Inflammatory macrophage treated with lipopolysaccharide for 1 hour (primary cell): Measurements from ENCODE around the gene LIMS2.

Source experiments
- DNase-seq, 2 donors: peaks; one replicate each; pipeline ENCODE4 v3.0.0-alpha.2; 2020 to 2022

The LIMS2 gene, protein sequence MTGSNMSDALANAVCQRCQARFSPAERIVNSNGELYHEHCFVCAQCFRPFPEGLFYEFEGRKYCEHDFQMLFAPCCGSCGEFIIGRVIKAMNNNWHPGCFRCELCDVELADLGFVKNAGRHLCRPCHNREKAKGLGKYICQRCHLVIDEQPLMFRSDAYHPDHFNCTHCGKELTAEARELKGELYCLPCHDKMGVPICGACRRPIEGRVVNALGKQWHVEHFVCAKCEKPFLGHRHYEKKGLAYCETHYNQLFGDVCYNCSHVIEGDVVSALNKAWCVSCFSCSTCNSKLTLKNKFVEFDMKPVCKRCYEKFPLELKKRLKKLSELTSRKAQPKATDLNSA

DNA sequence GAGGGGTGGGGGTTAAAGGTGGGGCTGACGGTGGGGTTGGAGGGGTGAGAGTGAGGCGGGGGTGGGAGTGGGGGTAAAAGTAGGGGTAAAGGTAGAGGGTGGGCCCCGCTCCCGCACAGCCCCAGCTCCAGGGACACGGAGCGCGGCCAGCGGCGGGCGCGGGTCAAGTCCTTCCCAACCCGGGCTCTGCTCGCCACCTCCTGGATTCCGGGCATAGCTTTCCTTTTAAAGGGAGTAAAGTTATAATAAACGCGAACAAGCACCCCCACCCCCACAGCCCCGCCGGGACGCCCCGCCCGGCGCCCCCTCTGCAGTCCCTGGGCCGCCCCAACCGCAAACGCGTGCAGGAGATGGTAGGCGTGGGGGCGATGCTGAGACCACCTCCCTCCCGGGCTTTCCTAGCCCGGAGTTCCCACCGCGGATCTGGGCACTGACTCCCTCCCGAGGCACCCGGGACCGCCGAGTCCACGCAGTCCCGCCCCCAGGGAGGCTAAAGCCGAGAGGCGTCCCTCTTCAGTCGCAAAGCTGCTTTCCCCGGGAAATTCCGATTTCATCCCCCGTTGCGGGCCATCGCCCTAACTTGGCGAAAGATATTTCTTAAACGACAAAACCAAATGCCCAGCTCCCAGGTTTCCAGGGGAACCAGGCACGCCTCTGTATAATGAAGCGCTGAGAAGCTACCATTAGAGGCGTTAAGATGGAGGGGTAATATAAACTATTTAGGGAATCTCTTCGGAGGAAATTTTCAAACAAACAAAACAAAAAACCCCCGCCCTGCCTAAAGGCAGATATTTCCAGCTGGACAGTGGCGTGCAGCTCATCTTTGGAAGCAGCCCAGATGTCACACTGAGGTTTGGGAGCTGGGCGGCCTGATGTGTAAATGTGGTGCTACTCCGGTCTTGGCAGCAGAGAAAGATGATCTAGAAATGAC lies at the start of gene LIMS2:
LIMS2 (minus strand) TSS at position 200 of the 931 bp plus-strand sequence. CDS start 506 bp downstream, outside the sequence.
- peak; percentile 82 to 93 for DNase-seq

DNA sequence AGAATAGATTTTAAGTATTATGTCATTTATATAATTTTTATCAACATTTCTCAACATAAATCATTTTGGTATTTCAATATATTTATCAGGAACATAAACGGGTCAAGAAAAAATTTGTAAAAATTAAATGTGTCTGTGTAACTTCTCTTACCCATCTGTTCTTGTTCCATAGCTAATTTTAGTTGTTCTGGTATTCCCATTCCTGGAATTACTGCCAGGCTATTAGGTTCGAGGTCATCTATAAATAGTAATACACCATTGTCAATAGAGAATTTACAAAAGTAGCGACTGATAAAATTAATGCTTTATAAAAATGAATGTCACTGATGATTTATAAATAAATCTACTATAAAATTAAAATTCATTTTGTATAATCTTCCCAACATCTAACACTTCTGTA lies 47.5 kb upstream of the LIMS2 start:
- no peak for DNase-seq

DNA sequence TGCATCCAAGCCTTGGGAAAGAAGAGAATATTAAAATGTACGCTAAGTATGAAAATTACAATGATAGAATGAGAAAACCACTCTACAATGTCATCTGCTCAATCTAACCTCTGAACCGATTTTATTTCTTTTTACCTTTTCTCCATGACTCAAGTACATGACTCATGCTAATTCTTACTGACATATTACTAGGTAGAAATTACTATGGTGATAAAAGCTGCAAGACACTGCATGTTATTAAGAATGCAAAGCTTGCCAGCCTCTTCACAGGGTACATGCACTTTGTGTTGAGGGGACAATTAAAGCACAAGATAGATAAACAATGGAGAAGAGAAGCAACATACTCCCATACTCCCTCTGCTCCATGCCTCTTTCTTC lies 46.6 kb upstream of the LIMS2 start:
- no peak for DNase-seq

DNA sequence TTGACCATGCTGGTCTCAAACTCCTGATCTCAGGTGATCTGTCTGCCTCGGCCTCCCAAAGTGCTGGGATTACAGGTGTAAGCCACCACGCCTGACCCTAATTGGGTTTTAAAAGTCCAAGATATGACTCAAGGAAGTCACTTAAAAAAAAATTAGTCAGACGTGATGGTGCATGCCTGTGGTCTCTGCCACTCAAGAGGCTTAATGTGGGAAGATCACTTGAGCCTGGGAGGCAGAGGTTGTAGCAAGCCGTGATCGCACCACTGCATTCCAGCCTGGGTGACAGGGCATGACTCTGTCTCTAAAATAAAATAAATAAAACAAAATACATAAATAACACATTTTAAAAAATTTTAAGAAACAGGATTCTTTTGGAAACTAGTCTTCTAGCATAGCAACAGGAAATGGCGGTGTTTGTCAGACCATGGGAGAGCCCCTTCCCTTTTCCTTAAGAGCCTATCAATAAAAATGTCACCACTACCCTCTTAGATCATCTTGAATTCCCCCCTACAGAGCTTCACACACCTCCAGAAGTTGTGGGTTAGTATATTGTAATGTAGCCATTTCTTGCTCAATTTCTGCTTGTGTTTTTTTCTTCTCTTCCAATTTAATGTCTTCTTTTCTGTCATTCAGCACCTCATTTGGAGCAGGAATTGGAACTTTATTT lies 46.1 kb upstream of the LIMS2 start:
- no peak for DNase-seq

DNA sequence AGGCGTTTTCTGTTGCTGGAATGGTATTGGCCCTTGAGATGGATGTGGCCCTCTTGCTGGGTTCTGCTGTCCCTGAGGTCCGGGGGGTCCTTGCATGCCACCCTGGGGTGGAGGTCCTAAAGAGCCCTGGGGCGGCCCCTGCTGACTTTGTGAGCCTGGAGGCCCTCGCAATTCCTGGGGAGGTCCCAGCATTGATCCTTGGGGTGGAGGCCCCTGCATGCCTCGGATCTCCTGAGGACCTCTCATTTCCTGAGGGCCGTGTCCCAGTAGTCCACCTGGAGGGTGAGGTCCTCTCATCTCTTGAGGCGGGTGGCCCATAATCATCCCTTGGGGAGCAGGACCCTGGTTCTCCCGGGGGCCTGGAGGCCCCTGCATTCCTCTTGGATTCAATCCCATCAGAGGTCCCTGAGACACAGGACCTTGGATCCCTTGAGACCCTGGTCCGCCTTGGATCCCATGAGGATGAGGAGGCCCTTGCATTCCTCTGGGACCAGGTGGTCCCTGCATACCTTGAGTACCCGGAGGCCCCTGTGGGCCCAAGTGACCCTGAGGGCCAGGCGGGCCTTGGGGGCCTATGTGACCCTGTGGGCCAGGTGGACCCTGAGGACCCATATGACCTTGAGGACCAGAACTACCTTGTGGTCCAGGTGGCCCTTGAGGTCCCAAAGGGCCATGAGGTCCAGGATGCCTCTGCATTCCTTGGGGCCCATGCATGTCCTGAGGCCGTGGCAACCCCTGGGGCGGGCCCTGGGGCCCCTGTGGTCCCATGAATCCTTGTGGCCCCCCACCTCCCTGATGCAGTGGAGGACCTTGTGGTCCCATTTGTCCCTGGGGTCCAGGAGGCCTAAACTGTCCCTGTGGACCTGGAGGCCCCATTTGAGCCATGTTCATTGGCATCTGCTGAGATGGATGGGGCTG lies 44.2 kb upstream of the LIMS2 start:
- DNase-seq: no peak

DNA sequence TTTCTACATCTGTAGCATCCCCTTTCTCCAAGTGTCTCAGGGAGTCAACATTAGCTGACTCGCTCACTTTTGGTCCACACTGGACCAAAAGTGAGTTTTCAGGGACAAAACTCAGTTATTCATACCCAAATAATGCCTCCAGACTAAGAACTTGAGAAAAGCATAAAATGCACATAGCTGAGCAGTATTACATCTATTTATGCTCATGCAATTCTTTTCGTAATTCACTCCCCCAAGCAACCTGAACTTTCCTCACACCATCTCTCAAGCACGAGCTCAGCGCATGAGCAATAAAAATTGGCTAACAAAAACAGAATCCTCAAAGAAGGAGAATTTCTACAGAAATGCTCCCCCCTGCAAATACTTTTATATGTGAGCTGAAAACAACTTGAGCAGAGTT lies 42.9 kb upstream of the LIMS2 start:
- DNase-seq: no peak

DNA sequence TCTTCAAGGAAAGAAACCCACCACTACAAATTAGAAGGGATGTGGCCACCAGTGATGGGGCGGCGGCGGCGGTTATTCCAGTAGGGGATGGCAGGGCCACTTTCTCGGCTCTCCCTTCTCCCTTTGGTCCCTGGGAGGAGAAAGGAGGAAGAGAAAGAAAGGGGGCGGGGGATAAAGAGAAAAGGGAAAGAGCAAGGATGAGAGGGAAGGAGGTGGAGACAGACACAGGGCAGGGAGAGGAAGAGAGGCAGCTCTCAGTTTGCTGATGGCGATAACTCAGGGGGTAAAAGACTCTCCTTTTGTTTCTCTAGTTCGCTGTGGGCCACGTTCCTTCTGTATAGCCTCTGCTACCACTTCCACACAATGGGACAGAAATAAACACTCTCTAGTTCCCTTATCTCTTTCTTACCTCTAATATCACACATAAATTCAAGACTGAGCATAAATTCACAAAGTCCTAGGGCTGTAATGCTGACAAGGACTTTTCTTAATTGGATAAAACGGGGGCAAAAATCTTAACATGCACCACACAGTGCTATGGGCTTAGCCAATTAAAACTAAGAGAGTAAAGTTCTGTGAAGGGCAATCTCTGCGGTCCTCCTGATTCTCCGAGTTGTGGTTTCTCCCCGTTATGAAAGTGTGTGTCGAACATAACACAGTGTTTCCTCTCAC lies 40.6 kb upstream of the LIMS2 start:
- no peak for DNase-seq

DNA sequence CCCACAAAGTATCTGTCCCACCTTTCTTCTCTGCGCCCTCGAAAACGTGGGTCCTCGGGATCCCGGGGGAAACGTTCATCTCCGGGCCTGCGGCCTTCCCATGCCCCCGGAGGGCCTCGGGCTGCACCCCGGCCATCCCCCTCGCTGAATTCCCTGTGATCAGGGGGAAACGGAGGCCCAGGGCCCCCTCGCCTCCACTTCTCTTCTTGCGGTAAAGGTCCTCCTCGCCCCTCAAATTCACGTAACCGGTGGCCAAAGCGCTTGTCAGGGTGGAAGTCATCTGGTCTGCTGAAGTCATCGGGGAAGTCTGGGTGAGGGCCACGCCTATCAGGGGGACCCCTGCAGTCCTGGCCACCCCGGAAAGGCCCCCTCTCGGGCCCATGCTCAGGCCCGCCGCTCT lies 38.2 kb upstream of the LIMS2 start:
- DNase-seq: no peak

DNA sequence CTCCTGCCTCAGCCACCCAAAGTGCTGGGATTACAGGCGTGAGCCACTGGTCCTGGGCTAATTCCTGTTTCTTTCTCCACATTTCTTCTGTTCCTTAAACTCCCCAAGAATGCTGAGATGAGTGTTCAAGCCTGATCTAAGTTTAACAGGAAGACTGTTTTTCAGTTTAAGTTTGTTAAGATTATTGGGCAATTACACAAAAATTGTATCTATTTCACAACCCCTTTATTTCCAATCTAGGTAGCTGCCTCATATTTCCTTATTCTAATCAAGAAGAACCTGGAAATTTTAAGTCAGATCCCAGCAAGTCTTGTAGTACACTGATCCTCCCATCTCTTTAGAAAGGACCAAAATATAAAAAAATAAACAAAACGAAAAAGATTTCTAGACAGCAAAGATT lies 37.7 kb upstream of the LIMS2 start:
- no peak for DNase-seq

DNA sequence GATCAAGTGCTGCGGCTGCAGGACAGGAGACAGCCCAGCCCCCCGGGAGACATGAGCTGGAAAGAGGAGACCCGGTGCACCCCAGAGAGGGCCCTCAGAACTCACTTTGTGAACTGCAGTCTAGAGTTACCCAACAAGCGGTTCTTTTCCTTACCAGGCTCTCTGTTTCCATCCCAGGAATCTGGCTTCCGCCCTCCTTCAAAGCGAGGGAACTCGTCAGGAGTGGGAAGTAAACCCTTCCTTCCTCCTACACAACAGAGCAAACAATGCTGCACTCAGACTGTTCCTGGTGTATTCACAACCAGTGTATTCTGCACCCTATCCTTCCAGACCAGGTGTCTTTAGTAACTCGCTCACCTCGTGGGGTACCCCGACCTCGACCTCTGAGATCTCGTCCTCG lies 34.0 kb upstream of the LIMS2 start:
- no peak for DNase-seq

DNA sequence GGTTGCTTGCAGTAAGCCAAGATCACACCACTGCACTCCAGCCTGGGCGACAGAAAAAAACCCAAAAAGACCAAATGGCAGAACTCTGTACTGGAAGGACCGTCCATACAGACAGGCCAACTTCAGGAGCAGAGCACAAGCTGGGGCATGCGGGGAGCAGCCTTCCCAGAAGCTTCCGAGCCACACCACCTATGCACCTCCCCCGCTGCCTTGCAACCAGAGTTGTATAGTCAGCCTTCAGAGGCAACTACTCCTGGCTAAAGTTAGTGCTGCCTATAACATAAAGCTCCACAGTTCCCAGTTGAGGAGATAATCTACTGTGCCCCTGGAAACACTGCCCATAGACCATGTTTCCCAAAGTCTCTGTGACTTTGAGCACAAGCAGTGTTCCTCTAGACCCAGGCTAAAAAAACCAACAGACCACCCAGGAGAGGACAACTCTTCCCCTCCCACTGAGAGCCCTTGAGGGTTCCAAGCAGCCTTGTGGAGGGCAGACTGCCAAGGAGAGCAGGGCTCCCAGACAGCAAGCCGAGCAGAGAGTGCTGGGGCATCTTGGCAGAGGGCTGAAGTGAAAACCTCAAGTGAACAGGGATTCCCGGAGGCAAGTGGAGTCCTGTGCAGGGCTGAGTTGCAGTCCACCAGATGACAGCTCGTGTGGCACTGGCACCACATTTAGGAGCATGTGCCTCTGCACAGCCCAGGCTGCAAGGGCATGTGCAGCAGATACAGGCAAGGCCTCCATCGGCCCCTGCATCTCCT lies 32.7 kb upstream of the LIMS2 start:
- no peak for DNase-seq

DNA sequence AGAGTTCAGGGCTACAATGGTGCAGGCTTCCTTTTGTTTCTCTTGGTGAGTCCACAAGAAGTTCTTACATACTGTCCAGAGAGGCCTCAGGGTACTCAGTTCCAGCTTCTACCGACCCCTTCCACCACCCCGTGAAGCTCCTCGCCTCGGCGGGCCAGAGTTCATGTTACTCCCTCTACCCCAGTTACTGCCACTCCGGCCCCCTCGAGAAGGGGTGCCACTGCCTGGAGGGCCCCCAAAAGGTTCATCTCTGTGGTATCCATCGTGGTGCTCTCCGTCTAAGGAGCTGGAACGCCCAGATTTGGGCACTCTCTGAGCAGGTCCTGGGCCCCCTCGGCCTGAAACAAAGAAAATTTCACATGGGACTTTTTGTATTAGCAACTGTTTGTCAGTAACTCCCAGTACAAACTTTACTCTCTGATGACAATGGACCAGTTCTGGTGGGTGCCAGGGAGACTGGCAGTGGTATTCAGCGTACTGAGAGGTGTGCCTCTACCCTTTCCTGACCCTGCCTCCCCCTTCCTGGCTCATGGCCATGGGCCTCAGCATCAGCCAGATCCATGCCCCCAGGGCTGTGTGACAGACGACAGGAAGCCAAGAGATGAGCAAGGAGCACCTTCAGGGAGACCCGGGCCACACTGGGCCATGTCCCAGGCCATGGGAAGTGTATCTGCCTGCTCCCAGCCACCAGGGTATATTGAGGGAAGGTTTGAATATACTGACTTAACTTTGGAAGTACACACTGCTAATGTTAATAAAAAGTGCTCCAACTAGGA lies 31.1 kb upstream of the LIMS2 start:
- no peak for DNase-seq

DNA sequence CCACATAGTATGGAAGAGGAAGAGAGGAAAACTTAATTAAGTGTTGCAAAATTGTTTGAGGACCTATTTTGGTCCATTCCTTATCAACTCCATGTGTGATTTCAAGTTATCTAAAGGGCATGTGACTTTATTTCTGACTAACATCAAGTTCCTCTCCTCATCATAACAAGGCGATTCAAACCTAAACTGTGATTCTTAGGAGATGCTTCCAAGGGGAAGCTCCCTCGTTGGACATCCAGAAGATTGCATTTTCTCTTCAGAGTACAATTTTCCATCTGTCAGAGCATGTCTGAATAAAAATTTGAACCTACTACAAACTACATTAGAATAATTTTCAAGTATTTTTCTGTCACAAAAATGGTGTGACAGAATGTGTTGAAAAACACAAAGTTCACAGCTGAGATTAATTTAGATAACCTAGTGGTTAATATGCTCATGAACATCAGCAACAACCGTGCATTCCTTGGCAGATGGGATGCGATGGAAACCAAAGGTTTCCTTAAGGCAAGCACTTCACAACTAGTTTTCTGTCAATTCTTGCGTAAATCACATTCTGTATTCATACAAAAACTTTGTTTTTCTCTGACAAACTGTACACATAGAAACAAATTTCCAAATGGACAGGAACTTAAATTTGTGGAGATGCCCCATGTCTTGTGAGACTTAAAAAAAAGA lies 30.2 kb upstream of the LIMS2 start:
- peak; percentile 51 to 60 for DNase-seq

DNA sequence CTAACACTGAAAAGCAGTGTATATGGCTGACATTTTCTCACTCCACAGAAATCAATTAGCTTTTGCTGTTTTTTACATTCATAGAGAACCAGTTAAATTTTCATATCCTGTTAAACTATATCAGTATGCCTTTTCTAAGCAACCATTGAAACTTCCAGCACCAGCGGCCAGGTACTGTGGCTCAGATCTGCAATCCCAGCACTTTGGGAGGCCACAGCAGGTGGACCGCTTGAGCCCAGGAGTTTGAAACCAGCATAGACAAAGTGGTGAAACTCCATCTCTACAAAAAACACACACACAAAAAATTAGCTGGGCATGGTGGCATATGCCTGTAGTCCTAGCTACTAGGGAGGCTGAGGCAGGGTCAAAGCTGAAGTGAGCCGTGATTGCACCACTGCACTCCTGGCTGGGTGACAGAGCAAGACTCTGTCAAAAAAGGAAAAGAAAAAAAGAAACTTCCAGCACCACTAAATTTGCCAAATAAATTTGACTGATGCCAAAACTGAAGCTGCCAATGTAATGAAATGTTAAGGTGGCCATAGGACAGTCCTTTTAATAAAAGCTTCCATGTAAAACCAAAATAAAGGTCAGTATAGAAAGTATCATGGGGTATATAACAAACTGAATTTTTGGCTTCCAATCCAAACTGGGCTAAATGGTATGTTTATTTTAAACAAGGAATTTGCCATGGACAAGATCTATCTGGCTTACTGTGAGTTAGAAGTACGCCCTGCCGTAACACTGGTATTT lies 29.5 kb upstream of the LIMS2 start:
- DNase-seq: no peak

DNA sequence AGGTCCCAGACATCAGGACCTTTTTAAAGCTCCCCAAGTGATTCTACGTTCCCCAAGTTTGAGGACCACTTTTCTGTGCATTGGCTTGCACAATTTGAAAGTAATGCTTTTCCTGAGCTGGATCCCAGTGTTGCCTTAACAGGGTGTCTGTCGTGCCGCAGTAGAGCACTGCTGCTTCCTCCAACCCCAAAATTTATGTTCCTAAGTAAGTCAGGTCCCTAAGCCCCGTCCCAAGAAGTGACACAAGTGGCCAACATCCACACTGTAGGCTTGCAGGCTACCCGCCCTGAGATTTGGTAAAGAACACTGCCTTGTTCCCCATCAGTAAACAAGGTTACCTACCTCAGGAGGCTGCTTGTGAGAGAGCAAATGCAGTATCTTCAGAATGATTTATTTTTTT lies 28.0 kb upstream of the LIMS2 start:
- DNase-seq: no peak

DNA sequence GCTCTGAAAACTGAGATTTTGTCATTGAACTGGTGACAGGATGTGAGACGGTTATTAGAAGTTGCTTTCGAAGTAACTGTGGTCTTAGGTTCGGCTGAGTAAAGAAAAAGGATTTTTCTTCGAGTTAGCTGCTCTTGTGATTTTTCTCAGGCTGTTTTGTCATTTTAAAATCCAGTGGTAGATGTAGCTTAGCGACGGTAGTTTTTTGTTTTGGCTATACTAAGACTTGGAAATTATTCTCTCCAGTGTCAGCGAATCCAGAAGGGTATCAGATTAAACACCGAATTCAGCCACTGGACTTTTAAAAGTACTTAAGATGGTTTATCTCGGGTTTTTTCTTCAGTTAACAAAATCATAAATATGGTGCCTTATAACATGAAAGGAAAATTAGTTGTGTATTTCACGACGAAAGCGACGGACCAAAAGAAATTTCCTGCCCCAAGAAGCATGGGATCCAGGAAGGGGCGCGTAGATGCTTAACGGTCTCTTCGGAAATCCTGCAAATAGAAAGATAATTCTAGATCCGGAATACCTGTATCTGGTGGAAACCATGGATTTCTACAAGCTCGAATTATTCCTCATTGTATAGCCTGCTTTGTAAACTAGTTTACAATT lies 27.2 kb upstream of the LIMS2 start:
- DNase-seq: no peak

DNA sequence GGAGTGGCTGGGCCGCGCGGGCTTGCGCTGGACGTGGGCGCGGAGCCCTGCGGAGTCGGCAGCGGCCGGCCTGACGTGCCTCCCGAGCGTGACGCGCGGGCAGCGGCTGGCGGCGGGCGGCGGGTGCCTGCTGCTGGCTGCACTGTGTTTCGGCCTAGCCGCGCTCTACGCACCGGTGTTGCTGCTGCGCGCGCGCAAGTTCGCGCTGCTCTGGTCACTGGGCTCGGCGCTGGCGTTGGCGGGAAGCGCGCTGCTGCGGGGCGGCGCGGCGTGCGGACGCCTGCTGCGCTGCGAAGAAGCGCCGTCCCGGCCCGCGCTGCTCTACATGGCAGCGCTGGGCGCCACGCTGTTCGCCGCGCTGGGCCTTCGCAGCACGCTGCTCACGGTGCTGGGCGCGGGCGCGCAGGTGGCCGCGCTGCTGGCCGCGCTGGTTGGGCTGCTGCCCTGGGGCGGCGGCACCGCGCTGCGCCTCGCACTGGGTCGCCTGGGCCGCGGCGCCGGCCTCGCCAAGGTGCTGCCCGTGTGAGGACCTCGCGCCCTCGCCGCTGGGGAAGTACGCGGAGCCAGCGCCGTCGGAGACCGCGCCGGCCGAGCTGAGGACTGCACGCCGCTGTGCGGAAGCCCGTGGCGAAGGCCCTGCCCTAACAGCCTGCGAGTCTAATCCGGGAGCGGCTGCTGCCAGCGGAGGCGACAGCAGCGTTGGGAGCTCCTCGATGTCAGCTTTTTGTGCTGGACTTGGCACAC lies 26.5 kb upstream of the LIMS2 start:
- peak; percentile 79 to 84 for DNase-seq

DNA sequence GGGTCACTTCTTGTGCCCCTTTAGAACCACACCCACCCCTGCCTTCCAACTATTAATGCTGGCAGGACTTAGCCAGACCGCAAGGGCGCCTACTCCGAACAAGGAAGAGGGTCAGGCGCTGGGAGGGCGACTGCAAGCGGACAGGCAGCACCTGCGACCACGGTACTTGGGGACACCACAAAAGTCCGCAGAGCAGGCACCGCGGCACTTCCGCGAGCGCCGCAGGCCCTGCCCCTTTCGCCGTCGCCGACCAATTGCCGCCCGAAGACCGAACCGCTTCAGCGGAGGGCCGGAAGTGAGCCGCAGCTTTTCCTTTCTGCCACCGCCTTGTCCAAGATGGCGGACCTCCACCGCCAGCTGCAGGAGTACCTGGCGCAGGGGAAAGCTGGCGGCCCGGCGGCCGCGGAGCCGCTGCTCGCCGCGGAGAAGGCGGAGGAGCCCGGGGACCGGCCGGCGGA lies 25.9 kb upstream of the LIMS2 start, which contains the start of gene SFT2D3:
SFT2D3 (plus strand) TSS at position 305 of the 458 bp plus-strand sequence; CDS start at position 337, 32 bp downstream.
- DNase-seq: peak; percentile 86 to 88
